ENCODE data around the gene CTNNA3. TPM values are rescaled to one million over a fixed set of nuclear protein-coding genes. Genes with fewer than 3 reads are reported as not detected.
"Not testable (repeated sequence)": the region's sequence is repeated elsewhere in the genome, so short reads cannot be mapped to it uniquely, and the experiment has no call there.

The CTNNA3 gene
- total RNA-seq, 1 donor from 2014 or later: not detected

- no peaks in the 10 kb centered on the region for H3K36me3 ChIP-seq (ENCODE audit: control insufficient read depth, insufficient read depth, low read length)
- H3K27me3 ChIP-seq (ENCODE audit: control insufficient read depth, insufficient read depth, low read length): no peaks in the 10 kb centered on the region
- FAIRE-seq: no peak
- DNase-seq (ENCODE audit: low read depth): no peak
- no peak for TF ChIP-seq CTCF (IDR thresholded peaks at IDR 0.05; ENCODE audit: insufficient read depth, low read length, severe bottlenecking)
- no peak overlapping the region for H3K4me3 ChIP-seq (ENCODE audit: low read depth, low read length)
Observed at GRCh38 chr10:67401711-67402110, 294.3 kb downstream of the CTNNA3 start.

- H3K27me3 ChIP-seq (ENCODE audit: control insufficient read depth, insufficient read depth, low read length); DNase-seq (ENCODE audit: low read depth); FAIRE-seq; H3K4me3 ChIP-seq (ENCODE audit: low read depth, low read length); H3K36me3 ChIP-seq (ENCODE audit: control insufficient read depth, insufficient read depth, low read length): not testable (repeated sequence)
Observed at GRCh38 chr10:67386841-67387533, 309.0 kb downstream of the CTNNA3 start.

GRCh38 chr10:67386260-67386659, 309.7 kb downstream of the CTNNA3 start:
- no peaks in the 10 kb centered on the region for H3K27me3 ChIP-seq (ENCODE audit: control insufficient read depth, insufficient read depth, low read length)
- no peak overlapping the region for H3K4me3 ChIP-seq (ENCODE audit: low read depth, low read length)
- DNase-seq (ENCODE audit: low read depth) (no peak), FAIRE-seq (no peak)
- TF ChIP-seq CTCF (IDR thresholded peaks at IDR 0.05; ENCODE audit: insufficient read depth, low read length, severe bottlenecking): no peak
- H3K36me3 ChIP-seq (ENCODE audit: control insufficient read depth, insufficient read depth, low read length): no peaks in the 10 kb centered on the region

- TF ChIP-seq CTCF (IDR thresholded peaks at IDR 0.05; ENCODE audit: insufficient read depth, low read length, severe bottlenecking): no peak
- Histone ChIP-seq H3K36me3 (ENCODE audit: control insufficient read depth, insufficient read depth, low read length) (no peaks in the 10 kb centered on the region), H3K27me3 (ENCODE audit: control insufficient read depth, insufficient read depth, low read length) (no peaks in the 10 kb centered on the region), H3K4me3 (ENCODE audit: low read depth, low read length) (no peak overlapping the region)
- no peak for FAIRE-seq
- no peak for DNase-seq (ENCODE audit: low read depth)
Observed at GRCh38 chr10:67385566-67385965, 310.4 kb downstream of the CTNNA3 start.

- DNase-seq (ENCODE audit: low read depth) (no peak), FAIRE-seq (no peak)
- H3K27me3 ChIP-seq (ENCODE audit: control insufficient read depth, insufficient read depth, low read length): no peaks in the 10 kb centered on the region
- no peak overlapping the region for H3K4me3 ChIP-seq (ENCODE audit: low read depth, low read length)
- H3K36me3 ChIP-seq (ENCODE audit: control insufficient read depth, insufficient read depth, low read length): no peaks in the 10 kb centered on the region
- TF ChIP-seq CTCF (IDR thresholded peaks at IDR 0.05; ENCODE audit: insufficient read depth, low read length, severe bottlenecking): no peak
Observed at GRCh38 chr10:67385089-67385488, 310.9 kb downstream of the CTNNA3 start.

- H3K4me3 ChIP-seq (ENCODE audit: low read depth, low read length): no peak overlapping the region
- H3K27me3 ChIP-seq (ENCODE audit: control insufficient read depth, insufficient read depth, low read length): no peaks in the 10 kb centered on the region
- DNase-seq (ENCODE audit: low read depth) (no peak), FAIRE-seq (no peak)
- H3K36me3 ChIP-seq (ENCODE audit: control insufficient read depth, insufficient read depth, low read length): no peaks in the 10 kb centered on the region
- no peak for TF ChIP-seq CTCF (IDR thresholded peaks at IDR 0.05; ENCODE audit: insufficient read depth, low read length, severe bottlenecking)
Observed at GRCh38 chr10:67331121-67331910, 364.7 kb downstream of the CTNNA3 start.
